GM10847 (cell line): ENCODE results near the gene FAM219A.

Source experiments
- POLR2A ChIP-seq: IDR thresholded peaks from 2 replicates; pipeline ENCODE4 v1.6.1; 2011; ENCODE audit not compliant: insufficient read length; ENCODE audit errors: extremely low read depth

Gene FAM219A

GRCh38 chr9:34370970-34371880 is 87.1 kb downstream of the FAM219A start:
- no peak for TF ChIP-seq POLR2A

- TF ChIP-seq POLR2A: no peak
Measured at GRCh38 chr9:34370335-34370969, 87.9 kb downstream of the FAM219A start.

DNA sequence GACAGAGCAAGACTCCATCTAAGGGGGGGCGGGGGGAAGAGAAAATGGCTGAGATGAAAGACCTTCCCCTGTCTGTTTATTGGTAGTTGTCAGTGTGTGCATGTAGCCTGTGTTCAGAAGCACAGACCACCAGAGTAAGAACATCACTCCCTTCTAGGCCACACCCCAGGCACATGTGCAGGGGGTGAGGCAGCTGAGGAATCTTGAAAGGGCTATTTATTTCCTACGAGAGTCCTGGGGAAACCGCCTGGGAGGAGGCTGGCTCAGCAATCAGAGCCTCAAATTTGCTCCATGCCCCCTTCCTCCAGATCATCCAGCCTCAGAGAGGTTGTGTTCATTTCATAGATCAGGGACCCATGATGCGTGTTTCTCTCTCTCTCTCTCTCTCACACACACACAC is 88.7 kb downstream of the FAM219A start:
- no peak for TF ChIP-seq POLR2A

DNA sequence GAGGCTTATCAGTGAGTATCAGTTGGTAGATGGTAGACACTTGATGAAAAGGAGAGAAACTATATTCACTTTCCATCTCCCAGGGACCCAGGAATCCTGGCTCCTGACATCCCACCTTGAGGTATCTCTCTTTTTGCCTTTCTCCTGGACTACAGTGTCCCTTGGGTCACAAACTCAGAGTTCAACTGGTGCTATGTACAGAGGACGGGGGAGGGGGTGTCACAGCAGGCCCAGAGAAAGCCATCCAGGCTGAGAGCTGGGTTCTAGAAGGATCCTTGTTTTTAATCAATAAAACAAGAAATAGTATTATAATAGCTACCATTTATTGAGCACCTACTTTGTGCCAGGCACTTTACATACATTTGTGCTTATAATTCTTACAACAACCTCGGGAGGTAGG is 92.0 kb downstream of the FAM219A start:
- TF ChIP-seq POLR2A: no peak

- TF ChIP-seq POLR2A: no peak
Measured at GRCh38 chr9:34365282-34365681, 93.1 kb downstream of the FAM219A start.

- TF ChIP-seq POLR2A: no peak
Measured at GRCh38 chr9:34363619-34364351, 94.6 kb downstream of the FAM219A start.

GRCh38 chr9:34362614-34363214 is 95.7 kb downstream of the FAM219A start:
- TF ChIP-seq POLR2A: no peak

GRCh38 chr9:34349324-34349723 is 109.0 kb downstream of the FAM219A start:
- TF ChIP-seq POLR2A: no peak
